Stimulated activated CD8-positive, alpha-beta memory T cell treated with anti-CD3 and anti-CD28 coated beads, Interleukin-12 subunit alpha, Interleukin-12 subunit beta, amount 100 ng/mL, for 1 hour (primary cell): ENCODE data around the gene MEF2C.

Source experiments
- DNase-seq: peaks from one replicate; pipeline ENCODE4 v3.0.0-alpha.2; 2020; ENCODE audit warnings: low read depth

MEF2C gene

DNA sequence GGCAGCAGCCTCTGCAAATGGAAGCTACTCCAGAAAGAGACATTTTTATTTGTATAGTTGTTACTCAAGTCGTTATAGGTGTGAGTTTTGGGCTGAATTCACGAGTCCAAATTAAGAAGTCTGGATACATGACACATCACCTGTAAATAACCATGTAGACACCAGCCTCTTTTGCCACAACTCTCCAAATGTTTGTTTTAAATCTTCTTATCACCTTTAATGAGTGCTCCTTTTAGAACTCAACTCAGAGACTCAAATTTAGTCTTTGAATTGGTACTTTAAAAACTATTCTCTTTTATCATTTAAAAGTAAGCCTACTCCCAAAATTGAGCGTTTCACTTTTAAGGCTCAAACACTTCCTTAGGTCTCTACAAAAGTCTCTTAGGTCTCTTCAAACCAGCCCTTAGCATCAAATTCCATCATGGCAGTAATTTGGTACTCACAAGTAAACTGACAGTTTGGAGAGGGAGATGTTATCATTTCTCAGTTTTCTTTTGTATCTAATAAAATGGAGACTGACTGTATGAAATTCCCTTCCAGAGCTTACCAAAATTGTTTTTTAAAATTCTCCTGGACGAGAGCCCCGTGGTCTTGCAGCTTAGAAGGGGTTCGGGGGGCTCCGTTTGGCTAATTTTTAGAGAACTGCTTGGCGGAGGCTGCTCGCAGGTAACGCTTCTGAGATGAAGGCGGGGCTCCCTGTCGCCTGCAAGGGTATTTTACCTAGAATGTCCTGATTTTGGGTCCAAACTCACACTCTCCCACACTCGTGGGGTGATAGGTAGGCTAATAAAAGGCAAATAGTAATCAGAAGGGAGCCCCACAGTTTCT, 194.6 kb downstream of the MEF2C start:
- no peak for DNase-seq

DNA sequence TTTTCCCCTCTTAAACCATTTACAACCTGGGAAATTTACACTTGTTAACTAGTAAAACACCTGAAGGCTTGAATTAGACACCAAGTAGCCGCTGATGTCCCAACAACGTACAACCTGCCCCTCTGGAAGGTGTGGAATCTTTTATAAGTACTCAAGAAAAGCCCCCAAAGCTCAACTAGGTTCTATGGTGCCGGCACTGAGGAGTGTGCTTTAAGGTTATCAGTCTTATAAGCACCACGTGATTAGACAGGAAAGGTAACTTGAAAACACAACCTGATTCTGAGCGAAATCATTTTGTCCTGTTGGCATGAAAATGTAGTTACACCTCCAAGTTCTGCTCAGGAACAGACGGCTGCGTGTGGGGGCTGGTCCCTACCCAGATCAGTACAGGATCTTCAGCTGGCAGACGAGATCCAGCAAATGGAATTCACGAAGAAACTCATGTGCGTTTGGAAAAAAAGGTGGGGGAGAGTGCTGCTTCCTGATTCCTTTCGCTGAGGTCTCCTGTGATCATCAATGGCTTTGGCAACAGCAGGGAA, 195.5 kb downstream of the MEF2C start:
- DNase-seq, result no peak

DNA sequence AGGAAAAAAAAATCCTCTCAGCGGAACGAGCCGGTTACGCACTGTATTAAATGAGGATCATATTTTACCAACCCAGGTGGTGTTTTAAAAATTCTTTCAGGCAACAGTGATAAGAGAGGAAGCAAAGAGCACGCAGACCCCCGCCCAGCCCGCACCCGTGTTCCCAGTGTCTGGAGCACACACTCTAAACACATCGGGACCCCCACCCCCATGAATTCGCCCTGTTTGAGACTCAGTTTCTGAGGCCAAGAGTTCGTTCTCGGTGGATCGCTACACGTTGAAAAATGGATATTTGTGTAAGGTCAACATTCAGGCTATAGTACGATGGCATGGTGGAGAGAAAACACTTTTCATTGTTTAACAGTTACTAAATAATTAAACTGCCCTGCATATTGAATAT, 196.3 kb downstream of the MEF2C start:
- DNase-seq, result no peak

DNA sequence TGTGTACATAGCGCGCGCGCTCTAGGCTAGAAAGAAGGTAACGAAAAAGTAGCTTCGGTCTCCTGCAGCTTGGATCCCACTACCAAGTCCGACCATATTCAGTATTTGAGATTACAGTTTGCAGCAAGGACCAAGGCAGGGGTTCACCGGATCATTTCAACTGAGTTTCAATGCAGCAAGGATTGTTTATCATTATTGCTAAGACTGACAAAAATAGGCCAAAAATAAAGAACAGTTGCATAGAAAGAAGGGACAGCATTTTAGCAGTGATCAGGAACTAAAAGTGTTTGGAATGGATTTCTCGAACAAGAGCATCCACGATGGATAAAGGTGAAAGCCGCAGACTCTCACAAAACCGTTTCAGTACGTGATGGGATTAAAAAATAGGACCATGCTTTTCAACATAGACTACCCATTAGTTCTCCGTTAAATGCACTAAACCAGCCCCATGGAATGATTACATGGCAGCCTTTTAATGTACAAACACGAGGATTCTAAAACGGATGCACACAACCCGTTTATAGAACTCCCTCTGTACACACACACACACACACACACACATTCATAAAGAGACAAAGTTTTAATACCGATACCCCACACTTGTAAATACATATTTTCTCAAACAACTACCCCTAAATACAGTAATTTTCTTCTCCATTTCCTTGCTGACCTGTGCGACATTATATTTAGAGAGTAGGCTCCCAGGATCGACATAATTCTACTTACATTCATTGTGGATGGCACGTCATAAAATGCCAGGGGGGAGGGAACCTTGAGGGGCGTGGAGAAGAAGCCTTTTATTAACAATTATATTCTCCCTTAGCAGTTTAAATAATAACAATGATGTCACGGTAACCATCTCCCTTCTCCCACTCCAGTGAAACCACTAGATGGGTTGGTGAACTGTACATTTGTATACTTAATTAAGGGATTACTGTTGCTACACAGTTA, 197.1 kb downstream of the MEF2C start:
- DNase-seq, result no peak

DNA sequence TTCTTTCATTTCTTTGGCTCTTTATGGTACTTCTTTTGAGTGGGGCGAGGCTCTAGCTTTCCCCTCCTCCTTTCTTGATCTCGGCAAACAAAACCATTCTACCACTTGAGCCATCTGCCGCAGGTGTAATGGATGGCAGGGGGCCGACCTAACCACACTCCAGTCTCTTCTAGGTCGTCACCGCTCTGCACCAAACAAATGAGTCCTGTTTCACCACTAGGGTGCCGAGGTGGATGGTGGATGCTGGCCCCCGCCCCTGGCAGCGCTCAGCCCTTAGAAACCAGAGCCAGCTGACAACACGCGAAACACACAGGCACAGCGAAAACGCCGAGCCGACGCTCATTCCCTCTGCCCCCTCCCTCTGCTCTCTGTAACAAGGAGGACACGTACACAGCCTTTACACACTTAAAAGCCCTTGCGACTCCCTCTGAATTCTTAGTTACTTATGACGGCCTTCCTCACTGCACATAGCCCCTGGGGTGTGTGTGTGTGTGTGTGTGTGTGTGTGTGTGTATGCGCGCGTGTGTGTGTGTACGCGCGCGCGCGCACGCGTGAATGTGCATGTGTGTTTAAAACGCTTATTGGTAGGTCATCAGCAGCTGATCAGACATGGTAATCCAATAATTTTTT, 199.4 kb downstream of the MEF2C start:
- DNase-seq, result no peak

DNA sequence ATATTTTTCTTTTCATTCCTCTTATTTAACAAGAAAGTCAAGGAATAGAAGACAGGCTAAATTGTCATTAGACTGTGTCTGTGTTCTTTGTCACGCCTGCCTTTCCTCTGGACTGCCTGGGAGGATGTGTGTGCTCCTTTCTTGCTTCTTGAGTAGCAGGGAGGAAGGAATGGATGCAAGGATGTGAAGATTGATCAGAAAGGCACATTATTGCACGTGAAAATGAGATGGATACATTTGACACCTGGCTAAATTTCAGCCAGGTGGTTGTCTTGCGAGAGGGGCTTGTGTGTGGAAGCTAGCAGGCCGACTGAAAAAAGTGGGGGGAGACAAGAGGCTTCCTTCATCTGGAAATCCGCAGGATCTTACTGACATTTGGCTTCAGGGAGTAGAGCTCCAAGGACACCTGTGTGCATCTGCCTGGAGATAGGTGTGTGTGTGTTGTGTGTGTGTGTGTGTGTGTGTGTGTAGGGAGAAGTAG, 200.1 kb downstream of the MEF2C start:
- no peak for DNase-seq

DNA sequence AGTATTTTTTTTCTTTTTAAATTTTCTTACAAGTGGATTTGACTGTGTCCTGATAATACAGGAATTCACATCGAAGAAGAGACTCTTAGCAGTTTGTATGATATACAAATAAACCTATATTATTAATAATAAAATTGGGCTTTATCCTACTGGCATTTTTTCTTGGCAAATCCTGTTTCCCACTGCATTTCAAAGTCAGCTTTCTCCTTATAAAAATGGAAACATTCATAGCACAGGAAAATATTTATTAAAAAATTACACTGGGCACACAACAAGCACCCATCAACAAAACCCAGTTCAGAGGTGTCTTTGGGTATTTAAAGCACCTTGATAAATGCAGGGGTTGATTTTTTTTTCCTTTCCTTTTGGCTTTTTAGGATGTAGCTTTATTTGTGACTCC, 200.9 kb downstream of the MEF2C start:
- DNase-seq, result no peak

DNA sequence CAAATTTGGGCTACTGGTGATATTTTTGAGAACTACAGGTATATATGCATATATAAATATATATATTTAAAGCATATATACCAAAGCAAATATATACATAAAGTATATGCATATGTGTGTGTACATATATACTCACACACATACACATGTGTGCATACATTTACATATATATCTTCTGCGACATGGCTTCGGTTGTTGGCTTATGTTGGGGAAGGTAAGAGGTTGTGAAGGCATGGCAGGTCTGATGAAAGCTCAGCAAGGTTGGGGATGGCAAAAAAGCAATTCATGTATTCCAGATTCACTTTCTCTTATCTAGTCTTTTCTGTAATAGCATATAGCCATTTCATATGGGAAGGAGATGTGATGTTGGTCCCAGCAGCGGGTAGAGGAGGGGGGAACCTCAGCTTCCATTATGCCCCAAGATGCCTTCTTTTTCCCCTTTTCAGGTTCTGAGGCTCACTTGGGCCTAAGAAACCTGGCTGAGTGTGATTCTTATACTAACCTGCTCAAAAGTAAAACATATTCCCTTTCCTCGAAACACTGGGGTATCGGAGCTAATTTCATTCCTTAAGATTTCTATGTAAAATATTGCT, 201.7 kb downstream of the MEF2C start:
- no peak for DNase-seq

DNA sequence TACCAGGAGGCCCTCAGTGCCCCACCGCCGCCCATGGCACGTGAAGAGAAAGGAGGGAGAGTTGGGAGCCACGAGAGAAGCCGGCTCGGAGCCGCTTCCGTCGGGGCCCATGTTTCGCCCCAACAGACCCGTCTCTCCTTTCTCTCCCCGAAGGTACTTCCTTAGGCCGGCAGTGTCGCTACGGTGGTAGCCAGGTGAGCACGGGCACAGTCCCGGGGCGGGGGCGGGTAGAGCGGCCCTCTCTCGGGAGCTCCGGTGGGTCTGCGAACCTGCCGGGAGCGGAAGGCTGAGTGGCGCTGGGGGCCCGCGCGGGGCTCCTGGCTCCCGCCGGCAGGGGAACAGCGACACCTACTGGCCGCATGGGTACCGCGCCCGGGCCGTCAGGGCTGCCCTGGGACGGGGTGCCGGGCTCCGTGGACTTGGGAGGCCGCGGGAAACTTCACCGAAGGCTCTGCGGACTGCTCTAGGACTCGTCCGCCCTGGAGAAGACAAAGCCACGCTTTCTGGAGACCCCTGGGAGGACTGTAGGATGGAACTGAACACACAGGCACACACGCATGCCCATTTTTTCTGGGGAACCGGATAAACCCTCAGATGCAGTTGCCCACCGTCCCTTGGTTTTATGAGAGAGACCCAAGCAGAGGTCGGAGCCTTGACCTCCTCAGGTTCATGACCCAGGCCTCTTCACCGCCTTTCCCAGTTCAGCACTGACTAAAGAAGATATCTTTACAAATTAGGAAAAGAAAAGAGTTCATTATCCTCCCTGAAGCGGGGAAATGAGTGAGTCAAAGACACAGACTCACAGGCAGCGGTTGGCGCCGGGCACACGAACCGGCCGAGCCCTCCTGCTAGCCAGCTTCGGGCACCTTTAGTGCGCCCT, 202.5 kb downstream of the MEF2C start:
- peak; percentile 65 for DNase-seq

DNA sequence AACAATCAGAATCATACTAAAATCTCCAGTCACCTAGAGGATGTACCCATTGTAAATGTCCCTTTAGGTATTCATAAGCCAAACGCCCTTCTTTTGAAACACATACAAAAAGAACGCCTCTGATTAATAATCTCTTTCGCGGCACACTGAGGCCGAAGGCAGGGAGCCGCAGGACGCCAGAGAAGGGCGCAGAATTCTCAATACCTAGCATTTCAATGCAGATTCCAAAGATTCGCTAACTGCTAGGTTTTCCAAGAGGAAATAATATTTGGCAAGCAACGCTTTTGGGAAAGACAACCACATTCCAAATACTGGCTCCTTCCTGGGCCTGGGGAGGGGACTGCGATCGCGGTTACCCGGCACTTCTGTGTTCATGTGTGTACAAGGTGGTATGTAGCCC, 203.3 kb downstream of the MEF2C start:
- no peak for DNase-seq

DNA sequence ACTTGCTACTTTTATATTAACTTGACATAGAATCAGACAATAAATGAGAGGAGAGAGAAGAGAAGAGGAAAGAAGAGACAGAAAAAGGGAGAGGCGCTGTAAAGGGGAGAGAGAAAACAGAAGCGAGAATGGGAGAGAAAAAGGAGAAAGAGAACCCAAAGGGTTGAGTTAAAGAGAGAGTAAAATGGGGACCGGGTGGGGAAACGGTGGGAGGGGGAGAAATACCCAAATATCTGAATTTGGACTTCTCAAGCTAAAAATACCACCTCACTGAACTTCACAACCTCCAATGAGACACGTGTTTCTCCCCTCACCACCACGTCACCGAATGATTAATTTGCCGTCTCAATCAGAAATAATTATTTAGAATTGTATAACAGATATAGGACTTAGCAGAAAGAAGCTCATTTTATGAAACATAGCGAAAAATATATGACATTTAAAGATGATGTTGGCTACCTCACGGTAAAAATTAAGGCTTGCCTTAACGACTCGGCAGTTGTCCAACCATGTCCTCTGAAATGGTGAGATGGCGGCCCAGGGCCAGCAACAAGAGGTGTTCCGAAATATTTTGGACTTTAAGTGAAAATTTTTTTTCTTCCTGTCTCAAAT, 204.1 kb downstream of the MEF2C start:
- DNase-seq, result no peak

DNA sequence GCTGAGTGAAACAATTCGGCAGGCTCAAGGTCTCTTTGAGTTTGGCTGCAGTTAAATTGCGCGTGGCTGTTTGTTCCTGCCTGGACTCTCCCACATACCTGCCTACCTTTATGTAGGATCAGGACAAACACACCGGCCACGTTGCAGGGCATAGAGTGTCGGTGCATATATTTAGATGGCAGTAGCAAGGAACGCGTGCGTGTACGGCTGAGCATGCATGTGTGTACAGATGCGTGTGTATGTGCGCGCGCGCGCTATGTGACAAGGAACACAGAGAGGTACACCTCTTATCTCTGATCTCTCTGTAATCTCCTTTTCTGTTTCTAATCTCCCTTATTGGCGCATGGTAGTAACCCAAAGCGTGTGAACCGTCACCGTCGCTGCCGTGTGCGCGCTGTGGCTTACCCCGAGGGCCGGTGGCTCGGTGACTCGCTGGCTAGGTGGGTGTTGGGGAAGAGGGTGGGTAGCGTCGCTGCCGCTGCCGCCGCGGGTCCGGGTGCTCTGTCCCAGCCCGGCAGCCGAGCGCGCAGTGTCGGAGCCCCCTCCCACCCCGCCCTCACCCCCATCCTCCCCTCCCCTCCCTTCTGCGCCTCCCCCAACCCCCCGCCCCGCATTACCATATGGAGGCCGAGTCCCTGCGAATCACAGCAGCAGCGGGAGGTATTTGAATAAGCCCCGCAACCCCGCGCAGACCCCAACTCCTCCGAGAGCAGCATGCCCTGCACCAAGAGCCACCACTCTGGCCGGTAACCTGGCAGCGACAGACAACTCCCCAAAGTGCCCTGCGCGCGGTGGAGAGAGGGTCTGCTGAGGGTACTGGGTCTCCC, 204.8 kb downstream of the MEF2C start:
- DNase-seq, result no peak

DNA sequence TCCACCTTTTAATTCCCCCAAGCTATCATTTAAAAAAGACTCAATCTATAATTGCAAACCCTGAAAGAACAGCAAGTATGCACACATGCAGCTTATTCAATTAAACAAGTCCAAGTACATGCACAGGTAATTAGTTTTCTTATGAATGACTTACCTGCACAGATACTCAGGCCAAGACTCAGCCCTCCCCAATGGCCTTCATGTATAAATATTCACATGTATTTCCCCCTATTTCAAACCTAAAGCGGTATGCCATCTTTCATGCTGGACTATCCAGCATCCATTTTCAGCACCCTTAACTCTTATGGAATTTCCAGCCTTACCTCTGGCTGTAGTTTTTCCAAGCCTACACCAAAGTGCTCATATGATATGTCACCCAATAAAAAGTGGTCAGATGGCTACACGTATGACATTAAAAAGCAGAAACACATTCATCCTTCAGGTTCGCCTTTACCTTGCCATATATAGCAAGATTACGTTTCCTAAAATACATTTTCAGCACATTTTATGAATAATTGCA, 205.5 kb downstream of the MEF2C start:
- no peak for DNase-seq

DNA sequence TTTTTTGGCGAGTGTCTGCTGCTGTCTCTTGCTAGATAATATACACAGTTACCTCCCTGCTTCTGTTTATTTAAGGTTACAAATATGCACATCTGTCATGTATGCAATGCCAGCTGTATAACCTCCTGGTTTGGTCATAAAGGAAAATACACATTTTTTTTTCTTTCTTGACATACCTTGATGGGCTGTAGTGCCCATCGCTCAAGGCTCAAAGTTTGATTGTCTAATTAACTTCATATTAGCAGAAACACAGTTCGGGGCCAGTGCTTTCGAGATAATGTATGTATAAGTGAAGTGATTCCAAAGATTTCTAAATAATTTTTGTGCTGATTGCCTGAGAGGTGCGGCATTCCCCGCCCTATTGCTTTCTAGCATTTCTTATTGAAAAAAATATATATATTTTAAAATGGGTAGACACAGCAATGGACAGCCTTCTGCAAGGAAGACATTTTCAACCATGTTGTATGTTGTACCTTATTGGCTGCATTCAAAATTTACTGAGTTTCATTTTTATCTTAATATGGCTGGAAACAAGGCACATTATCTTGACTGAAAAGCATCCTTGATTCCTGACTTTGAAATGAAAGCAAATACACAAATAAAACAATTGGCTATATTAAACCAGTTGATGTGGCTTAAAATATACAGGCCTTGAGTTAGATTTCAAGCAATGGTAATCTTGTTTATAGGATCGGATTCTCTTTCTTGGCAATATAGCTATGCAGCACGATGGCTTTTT, 206.2 kb downstream of the MEF2C start:
- no peak for DNase-seq

DNA sequence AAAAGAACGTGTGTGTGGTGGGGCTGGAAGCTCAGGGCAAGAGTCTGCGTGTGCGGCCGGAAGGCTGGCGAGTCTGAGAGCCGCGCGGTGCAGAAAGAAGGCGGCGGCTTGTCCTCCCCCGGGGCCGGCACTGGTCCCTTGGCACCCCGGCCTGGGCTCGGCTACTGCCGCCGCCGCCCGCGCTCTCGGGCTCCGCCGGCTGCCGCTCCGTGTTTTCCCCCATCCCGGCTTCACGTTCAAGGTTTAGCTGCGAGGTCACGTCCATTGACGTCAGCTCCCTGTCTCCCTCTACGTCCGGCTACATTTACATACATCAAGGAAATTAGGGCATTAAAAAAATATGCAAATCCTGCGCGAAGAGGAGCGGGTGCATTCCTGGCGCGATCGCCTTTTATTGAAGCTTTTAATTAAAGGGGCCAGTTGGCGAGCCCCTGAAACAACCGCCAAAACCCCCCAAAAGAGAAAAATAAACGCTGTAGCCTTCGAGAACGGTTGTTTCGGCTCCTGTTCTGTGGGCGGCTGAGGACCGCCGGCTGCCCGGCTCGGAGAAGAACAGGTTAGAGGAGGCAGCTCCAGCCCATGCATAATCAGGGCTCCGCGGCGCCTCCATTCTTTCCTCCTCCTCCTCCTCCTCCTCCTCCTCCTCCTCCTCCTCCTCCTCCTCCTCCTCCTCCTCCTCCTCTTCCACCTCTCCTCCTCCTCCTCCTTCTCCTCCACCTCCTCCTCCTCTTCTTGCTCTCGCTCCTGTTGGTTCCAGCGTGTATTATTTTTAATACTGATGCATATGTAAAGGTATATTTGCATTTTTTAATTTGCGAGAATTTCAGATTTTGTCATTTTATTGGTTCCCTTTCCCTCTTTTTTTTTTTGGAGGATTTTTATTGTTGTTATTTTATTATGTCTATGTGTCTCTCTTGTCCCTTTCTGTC, 207.0 kb downstream of the MEF2C start:
- DNase-seq, result no peak

DNA sequence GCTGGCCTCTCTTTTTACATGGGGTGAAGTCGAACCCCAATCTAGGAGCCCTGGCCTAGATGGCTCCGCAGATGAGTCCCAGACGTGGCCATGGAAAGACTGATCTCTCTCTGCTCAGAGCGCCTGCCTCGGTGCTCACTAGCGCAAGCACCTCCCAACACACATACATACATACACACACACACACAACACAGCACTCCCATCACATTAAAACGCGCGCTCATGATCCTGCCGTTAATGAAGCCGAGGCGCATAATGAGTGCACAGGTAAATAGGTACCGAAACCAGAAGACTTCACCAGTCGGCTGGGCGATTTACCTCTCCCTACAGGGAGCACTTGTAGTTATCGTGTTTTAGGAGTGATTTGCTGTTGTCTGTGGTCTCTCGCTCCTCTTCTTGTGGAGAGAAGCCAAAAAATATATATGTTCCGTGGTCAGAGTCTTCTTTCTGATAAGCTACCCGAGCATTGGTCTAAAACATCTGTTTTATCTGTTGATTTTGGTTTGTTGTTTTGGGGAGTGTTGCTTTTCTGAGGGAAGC, 207.7 kb downstream of the MEF2C start:
- DNase-seq, result no peak
